Measurements from ENCODE around the gene AGMO.

- no peak for TF ChIP-seq CTCF (IDR thresholded peaks at IDR 0.05; ENCODE audit: low read length)
- TF ChIP-seq EZH2phosphoT487 (IDR thresholded peaks at IDR 0.05; ENCODE audit: low read length): no peak
These were observed 76.4 kb downstream of the AGMO start for GRCh38 chr7:15485431-15485830.
